Dendritic cell treated with granulocyte-macrophage colony-stimulating factor and Interleukin-4, amounts not matched to agents 40 ng/mL and 50 ng/mL, for 4 days (primary cell): Measurements from ENCODE around the gene NRXN2.

Experiments
- H3K27ac Mint-ChIP-seq: one replicate; pipeline ENCODE4 v1.8.0; 2022; ENCODE audit warnings: mild to moderate bottlenecking, mixed read lengths
- H3K27me3 Mint-ChIP-seq: one replicate; pipeline ENCODE4 v1.8.0; 2022; ENCODE audit warnings: mild to moderate bottlenecking, mixed read lengths
- H3K36me3 Mint-ChIP-seq: one replicate; pipeline ENCODE4 v1.8.0; 2022; ENCODE audit warnings: low read depth, mixed read lengths
- H3K4me1 Mint-ChIP-seq: one replicate; pipeline ENCODE4 v1.8.0; 2022; ENCODE audit warnings: low read depth, mixed read lengths
- H3K4me3 Mint-ChIP-seq: one replicate; pipeline ENCODE4 v1.8.0; 2022; ENCODE audit warnings: mild to moderate bottlenecking, moderate library complexity, mixed read lengths
- H3K9me3 Mint-ChIP-seq: one replicate; pipeline ENCODE4 v1.8.0; 2022; ENCODE audit warnings: mixed read lengths
- intact Hi-C: fragments of 100-400 bp; cut with micrococcal nuclease; formaldehyde crosslinking; loops from one replicate; pipeline ENCODE4 v1.15.0; 2022

The NRXN2 gene

GRCh38 chr11:64633555-64634159, 89.3 kb downstream of the NRXN2 start:
- H3K36me3 Mint-ChIP-seq: no peaks in the 10 kb centered on the region
- peaks cover 8% of the 10 kb centered on the region for H3K27me3 Mint-ChIP-seq
- H3K4me1 Mint-ChIP-seq: peaks cover 30% of the 10 kb centered on the region
- no peak overlapping the region for H3K27ac Mint-ChIP-seq
- no peak overlapping the region for H3K4me3 Mint-ChIP-seq
- intact Hi-C loops: no loop called here
- no peaks in the 10 kb centered on the region for H3K9me3 Mint-ChIP-seq

- H3K4me1 Mint-ChIP-seq: peaks cover 30% of the 10 kb centered on the region
- intact Hi-C loops: no loop called here
- no peaks in the 10 kb centered on the region for H3K9me3 Mint-ChIP-seq
- no peak overlapping the region for H3K27ac Mint-ChIP-seq
- H3K27me3 Mint-ChIP-seq: peaks cover 6% of the 10 kb centered on the region
- H3K36me3 Mint-ChIP-seq: no peaks in the 10 kb centered on the region
- no peak overlapping the region for H3K4me3 Mint-ChIP-seq
Observed at GRCh38 chr11:64632654-64633053, 90.3 kb downstream of the NRXN2 start.

GRCh38 chr11:64632237-64632636, 90.8 kb downstream of the NRXN2 start:
- H3K27me3 Mint-ChIP-seq: peaks cover 4% of the 10 kb centered on the region

GRCh38 chr11:64631675-64632074, 91.3 kb downstream of the NRXN2 start:
- intact Hi-C loops: no loop called here
- Mint-ChIP-seq H3K4me3 (no peak overlapping the region), H3K27ac (no peak overlapping the region), H3K27me3 (peaks cover 4% of the 10 kb centered on the region), H3K9me3 (no peaks in the 10 kb centered on the region), H3K36me3 (no peaks in the 10 kb centered on the region), H3K4me1 (peaks cover 31% of the 10 kb centered on the region)

More at GRCh38 chr11:64632237-64632636, 90.8 kb downstream of the NRXN2 start:
- intact Hi-C loops: no loop called here
- Mint-ChIP-seq H3K36me3 (no peaks in the 10 kb centered on the region), H3K27ac (no peak overlapping the region), H3K4me3 (no peak overlapping the region), H3K9me3 (no peaks in the 10 kb centered on the region), H3K4me1 (peaks cover 30% of the 10 kb centered on the region)

GRCh38 chr11:64629796-64630562, 93.0 kb downstream of the NRXN2 start:
- H3K4me3 Mint-ChIP-seq: no peak overlapping the region
- intact Hi-C loops: no loop called here
- H3K27me3 Mint-ChIP-seq: no peaks in the 10 kb centered on the region
- no peaks in the 10 kb centered on the region for H3K36me3 Mint-ChIP-seq
- H3K9me3 Mint-ChIP-seq: no peaks in the 10 kb centered on the region
- H3K27ac Mint-ChIP-seq: no peak overlapping the region
- peaks cover 41% of the 10 kb centered on the region for H3K4me1 Mint-ChIP-seq

- no peaks in the 10 kb centered on the region for H3K27me3 Mint-ChIP-seq
- no peaks in the 10 kb centered on the region for H3K36me3 Mint-ChIP-seq
- no peak overlapping the region for H3K4me3 Mint-ChIP-seq
- H3K9me3 Mint-ChIP-seq: no peaks in the 10 kb centered on the region
- intact Hi-C loops: no loop called here
- peaks cover 41% of the 10 kb centered on the region for H3K4me1 Mint-ChIP-seq
- H3K27ac Mint-ChIP-seq: no peak overlapping the region
Observed at GRCh38 chr11:64629103-64629502, 93.9 kb downstream of the NRXN2 start.

- intact Hi-C loops: no loop called here
- H3K9me3 Mint-ChIP-seq: no peaks in the 10 kb centered on the region
- H3K27me3 Mint-ChIP-seq: no peaks in the 10 kb centered on the region
- peaks cover 41% of the 10 kb centered on the region for H3K4me1 Mint-ChIP-seq
- H3K36me3 Mint-ChIP-seq: no peaks in the 10 kb centered on the region
- no peak overlapping the region for H3K4me3 Mint-ChIP-seq
- no peak overlapping the region for H3K27ac Mint-ChIP-seq
Observed at GRCh38 chr11:64628596-64628995, 94.4 kb downstream of the NRXN2 start.

GRCh38 chr11:64627371-64627770, 95.6 kb downstream of the NRXN2 start:
- no peak overlapping the region for H3K27ac Mint-ChIP-seq
- no peak overlapping the region for H3K4me3 Mint-ChIP-seq
- H3K27me3 Mint-ChIP-seq: peaks cover 1% of the 10 kb centered on the region
- no peaks in the 10 kb centered on the region for H3K36me3 Mint-ChIP-seq
- no peaks in the 10 kb centered on the region for H3K9me3 Mint-ChIP-seq
- peaks cover 50% of the 10 kb centered on the region for H3K4me1 Mint-ChIP-seq
- intact Hi-C loops: no loop called here

GRCh38 chr11:64626637-64627036, 96.4 kb downstream of the NRXN2 start:
- Mint-ChIP-seq H3K36me3 (no peaks in the 10 kb centered on the region), H3K27me3 (peaks cover 1% of the 10 kb centered on the region), H3K9me3 (no peaks in the 10 kb centered on the region), H3K4me3 (no peak overlapping the region), H3K4me1 (peaks cover 53% of the 10 kb centered on the region), H3K27ac (peak overlapping the region; percentile 46)
- intact Hi-C loops: no loop called here

GRCh38 chr11:64624883-64625481, 98.0 kb downstream of the NRXN2 start:
- Mint-ChIP-seq H3K27ac (no peak overlapping the region), H3K27me3 (peaks cover 4% of the 10 kb centered on the region), H3K4me3 (no peak overlapping the region), H3K9me3 (no peaks in the 10 kb centered on the region), H3K4me1 (peaks cover 63% of the 10 kb centered on the region), H3K36me3 (no peaks in the 10 kb centered on the region)
- intact Hi-C loops: no loop called here

- peaks cover 4% of the 10 kb centered on the region for H3K27me3 Mint-ChIP-seq
- no peak overlapping the region for H3K4me3 Mint-ChIP-seq
- H3K27ac Mint-ChIP-seq: no peak overlapping the region
- peaks cover 69% of the 10 kb centered on the region for H3K4me1 Mint-ChIP-seq
- intact Hi-C loops: no loop called here
- H3K36me3 Mint-ChIP-seq: no peaks in the 10 kb centered on the region
- H3K9me3 Mint-ChIP-seq: no peaks in the 10 kb centered on the region
Observed at GRCh38 chr11:64622681-64623080, 100.3 kb downstream of the NRXN2 start.

GRCh38 chr11:64621283-64622019, 101.5 kb downstream of the NRXN2 start:
- intact Hi-C loops: no loop called here
- Mint-ChIP-seq H3K36me3 (no peaks in the 10 kb centered on the region), H3K27ac (no peak overlapping the region), H3K4me3 (no peak overlapping the region), H3K27me3 (peaks cover 4% of the 10 kb centered on the region), H3K9me3 (no peaks in the 10 kb centered on the region), H3K4me1 (peaks cover 65% of the 10 kb centered on the region)

GRCh38 chr11:64620381-64620971, 102.5 kb downstream of the NRXN2 start:
- Mint-ChIP-seq H3K9me3 (no peaks in the 10 kb centered on the region), H3K4me3 (no peak overlapping the region), H3K27me3 (peaks cover 4% of the 10 kb centered on the region), H3K27ac (no peak overlapping the region), H3K4me1 (peaks cover 57% of the 10 kb centered on the region), H3K36me3 (no peaks in the 10 kb centered on the region)
- intact Hi-C loops: no loop called here
